GM19452 (cell line): Measurements from ENCODE around the gene RPS6KA3.

Experiments
- ATAC-seq: cut with Tn5 transposase; IDR thresholded peaks from one replicate; pipeline ENCODE4 v1.9.1; 2021; ENCODE audit not compliant: unreplicated experiment

RPS6KA3 gene

GRCh38 chrX:20266810-20267606 lies at the start of gene RPS6KA3:
Gene RPS6KA3, minus strand, starts transcription at chrX:20266909. Its CDS starts 277 bp downstream, at chrX:20266632.
- peak; percentile 74 for ATAC-seq

DNA sequence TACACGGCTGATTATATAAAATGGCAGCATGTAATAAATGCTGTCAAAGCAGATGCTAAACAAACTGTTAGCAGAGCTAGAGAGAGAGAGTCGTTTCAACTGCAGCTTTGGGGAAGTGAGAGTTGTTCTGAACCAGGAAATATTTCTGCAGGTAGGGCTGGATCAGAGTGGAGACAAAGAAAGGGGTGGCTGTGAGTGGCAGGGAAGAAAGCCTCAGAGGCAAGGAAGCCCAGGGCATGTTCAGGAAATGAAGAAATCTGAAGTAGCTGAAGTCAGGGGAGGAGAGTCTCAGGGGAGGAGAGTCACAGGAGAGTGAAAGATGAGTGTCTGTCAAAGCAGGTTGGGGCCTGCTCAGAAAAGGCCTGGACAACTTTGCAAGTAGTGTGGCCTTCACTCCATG lies 48.4 kb upstream of the RPS6KA3 start:
- peak; percentile 92 for ATAC-seq

DNA sequence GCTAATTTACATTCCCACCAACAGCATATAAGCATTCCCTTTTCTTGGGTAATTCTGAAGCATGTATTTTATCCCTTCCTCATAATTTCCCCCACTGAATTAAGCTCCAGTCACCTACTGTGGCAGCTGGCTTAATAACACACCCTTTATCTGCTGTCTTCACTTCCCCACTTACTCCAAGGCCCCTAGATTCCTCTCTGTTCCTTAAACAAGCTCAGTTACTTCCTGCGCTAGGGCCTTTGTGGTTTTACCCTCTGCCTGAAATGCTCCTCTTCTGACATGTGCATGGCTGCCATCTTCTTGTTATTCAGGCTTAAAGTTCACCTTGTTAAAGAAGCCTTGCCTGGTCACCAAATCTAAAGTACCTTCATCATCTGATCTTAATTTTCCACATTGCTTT lies 47.2 kb upstream of the RPS6KA3 start:
- no peak for ATAC-seq

- no peak for ATAC-seq
These were observed 45.3 kb upstream of the RPS6KA3 start for GRCh38 chrX:20312018-20312417.

GRCh38 chrX:20311505-20311904 lies 44.8 kb upstream of the RPS6KA3 start:
- no peak for ATAC-seq

- no peak for ATAC-seq
These were observed 43.1 kb upstream of the RPS6KA3 start for GRCh38 chrX:20309806-20310205.

DNA sequence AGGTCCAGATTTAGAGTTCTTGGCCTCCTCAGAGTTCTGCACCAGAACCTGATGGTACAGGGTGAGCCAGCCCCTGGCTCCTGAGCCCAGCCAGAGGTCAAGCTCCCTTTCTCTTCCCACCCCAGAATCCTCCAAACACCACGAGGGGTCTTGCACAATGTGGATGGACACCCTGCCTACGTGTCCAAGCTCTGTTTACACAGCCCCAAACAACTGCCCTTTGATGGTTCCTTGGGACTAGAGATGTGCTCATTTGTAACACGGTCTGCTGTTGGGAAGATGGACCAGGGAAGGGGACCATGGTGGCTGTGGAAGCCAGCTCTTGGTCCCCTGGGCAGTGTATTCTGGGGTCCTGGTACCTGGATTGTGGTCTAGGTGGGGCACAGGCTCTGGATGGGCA lies 40.0 kb upstream of the RPS6KA3 start:
- no peak for ATAC-seq

DNA sequence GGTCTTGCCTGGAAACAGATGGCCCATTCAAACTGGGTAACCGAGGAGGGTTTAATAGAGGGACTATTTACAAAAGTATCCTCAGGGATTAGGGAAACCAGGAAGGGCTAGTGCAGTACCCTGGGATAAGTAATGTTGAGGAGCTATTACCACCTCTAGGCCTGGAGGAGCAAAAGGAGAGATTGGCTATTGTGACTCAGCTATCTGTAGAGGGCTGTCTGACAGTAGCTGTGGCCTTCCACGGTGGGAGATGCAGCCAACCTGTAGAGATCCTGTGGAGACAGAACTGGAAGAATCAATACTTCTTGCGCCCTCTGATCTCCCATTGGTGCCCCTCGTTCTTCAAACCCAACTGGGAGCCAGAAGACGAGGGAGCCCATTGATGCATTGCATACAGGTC lies 34.1 kb upstream of the RPS6KA3 start:
- no peak for ATAC-seq

DNA sequence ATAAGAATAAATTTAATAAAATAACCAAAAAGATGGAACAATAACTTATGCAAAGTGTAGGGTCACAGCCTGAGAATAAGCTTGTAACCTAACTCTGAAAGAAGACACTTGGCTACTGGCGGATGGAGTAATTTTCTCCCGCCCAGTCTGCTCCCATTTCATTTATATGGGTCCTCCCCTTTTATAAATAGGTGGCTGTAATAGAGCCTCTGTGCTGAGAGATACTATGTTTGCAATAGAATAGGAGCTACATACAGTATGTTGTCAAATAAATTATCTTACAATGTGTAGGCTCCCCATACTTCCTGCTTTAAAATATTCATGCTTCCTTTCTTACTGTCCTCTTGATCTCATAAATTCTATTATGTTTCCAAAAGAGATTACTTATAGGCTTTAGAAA lies 28.2 kb upstream of the RPS6KA3 start:
- ATAC-seq: no peak

- no peak for ATAC-seq
These were observed 27.6 kb upstream of the RPS6KA3 start for GRCh38 chrX:20294284-20294683.

DNA sequence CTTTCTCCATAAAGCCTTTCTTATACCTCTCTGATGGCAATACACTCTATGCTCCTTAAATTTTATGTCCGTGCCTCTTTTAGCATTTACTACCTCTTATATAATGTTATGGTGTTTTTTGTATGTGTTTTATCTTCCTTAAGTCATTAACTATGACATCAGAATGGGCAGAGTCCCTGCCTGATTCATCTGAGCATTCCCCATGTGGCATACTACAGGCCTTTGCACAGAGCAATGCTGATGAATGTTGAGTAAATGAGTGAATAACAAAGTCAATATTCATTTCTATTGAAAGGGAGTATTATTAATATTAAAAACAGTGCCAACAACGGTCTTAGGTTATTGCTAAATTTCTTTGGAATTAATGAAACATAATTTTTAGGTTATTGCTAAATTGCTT lies 18.8 kb upstream of the RPS6KA3 start:
- no peak for ATAC-seq

DNA sequence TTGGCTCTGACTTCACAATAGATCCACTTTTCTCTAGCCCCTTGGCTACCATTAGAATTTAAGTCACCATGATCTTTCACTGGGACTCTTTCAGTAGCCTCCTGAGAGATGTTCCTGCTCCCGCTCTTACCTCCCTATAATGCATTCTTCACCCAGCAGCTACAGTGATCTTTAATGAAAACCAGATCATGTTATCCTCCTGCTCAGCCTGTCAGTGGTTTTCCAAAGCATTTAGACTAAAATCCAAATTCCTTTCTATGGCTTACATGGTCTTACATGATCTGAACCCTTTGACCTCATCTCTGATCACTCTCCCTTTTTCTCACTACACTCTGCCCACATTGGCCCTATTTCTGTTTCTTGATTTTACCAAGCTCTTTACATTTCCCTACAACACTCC lies 18.3 kb upstream of the RPS6KA3 start:
- ATAC-seq: no peak

- ATAC-seq: no peak
These were observed 17.7 kb upstream of the RPS6KA3 start for GRCh38 chrX:20284444-20284843.

DNA sequence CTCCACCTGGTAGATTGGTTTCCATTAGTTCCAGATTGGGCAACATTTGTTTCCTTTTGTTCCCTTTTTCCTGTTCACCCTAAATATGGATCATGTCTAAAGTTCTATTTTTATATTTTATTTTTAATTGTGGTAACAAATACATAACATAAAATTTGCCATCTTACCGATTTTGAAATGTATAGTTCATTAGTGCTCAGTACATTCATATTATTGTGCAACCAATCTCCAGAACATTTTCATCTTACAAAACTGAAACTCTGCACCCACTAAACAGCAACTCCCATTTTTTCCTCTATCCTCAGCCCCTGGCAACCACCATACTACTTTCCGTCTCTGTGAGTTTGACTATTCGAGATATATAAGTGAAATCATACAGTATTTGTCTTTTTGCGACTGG lies 14.2 kb upstream of the RPS6KA3 start:
- no peak for ATAC-seq

- ATAC-seq: no peak
These were observed 7.4 kb upstream of the RPS6KA3 start for GRCh38 chrX:20274121-20274520.

GRCh38 chrX:20271730-20272129 lies 5.0 kb upstream of the RPS6KA3 start:
- ATAC-seq: no peak

DNA sequence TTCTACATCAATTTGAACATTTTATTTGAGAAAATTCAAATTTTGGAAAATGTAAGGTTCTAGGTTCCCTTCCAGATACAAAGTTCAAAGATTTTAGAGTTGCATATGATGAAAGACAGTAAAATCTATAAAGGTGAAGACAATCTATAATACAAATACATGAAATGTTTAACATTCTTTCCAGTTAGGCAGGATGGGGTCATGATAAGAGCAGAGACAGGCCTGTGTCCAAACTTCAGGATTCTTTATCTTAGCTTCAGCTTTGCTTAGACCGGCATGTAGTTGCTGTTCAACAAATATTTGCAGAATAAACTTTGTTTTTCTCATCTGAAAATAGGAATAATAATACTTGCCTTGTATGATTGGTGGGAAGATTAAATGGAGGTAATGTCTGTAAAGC lies 4.5 kb upstream of the RPS6KA3 start:
- no peak for ATAC-seq

- no peak for ATAC-seq
These were observed 3.8 kb upstream of the RPS6KA3 start for GRCh38 chrX:20270562-20270890.

- no peak for ATAC-seq
These were observed 3.3 kb upstream of the RPS6KA3 start for GRCh38 chrX:20269848-20270561.

DNA sequence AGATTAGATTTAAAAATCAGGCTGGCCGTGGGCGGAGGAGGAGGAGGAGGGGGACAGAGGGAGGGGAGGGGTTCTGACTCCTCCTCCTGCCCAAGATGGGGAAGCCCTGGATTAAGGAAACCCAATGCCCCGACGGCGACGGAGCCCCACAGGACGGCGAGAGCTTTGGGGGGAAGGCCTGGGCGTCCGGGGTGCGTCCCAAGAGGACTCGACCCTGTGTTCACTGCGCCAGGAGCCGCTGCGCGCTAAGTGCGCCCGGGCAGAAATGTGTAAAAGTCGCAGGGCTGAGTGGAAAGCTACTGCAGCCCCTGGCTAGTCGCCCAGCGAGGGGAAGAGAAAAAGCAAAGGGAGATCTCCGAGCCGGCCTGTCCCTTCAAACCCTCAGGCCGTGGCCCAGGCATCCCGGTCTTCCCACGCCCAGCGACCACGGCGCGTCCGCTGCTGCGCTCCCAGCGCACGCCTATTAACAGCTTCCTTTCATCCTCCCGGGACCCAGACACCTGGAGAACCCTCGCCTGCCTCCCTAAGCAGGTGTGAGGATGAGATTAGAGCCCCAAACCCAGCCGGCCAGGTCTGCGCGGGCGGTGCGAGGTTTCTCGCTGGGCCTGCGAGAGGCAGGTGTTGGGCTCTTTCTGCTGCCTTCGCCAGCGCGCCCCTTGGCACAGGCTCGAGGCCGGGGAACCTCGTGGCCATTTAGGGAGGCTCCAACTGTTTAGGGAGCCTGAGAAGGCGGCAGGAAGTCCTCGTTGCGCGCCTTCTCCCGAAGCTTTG lies 1.4 kb upstream of the RPS6KA3 start:
- ATAC-seq: no peak

DNA sequence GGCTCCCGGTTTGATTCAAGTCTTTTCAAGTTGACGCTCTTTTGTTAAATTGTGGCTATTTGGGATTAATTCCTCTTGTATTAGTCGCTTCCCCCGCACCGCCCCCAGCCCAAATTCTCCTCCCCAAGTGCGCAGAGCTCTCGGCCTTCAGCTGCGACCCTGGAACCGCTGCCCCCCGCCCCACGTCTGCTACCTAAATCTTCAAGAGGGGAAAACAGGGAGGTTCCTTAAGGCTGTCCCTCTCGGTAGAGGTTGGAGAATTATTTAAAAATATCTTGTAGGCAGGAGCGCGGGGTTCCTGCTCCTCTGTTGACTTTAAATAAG lies 860 bp upstream of the RPS6KA3 start:
- ATAC-seq: no peak
